Left renal pelvis (tissue), 4 donors: Measurements from ENCODE around the gene PIAS1. TPM values are rescaled to one million over a fixed set of nuclear protein-coding genes. Genes with fewer than 3 reads are reported as not detected.
"Not testable (repeated sequence)": the region's sequence is repeated elsewhere in the genome, so short reads cannot be mapped to it uniquely, and the experiment has no call there.

Experiments
- DNase-seq, 4 donors: peaks; one replicate each; pipeline ENCODE4 v3.0.0-alpha.2; 2013; ENCODE audit warnings: low read depth in 4 of 4, low spot score in 3 of 4
- polyA plus RNA-seq, 4 donors: library from polyadenylated mRNA; unstranded; fragments of 120-200 nt; gene quantifications; one replicate each; pipeline ENCODE4 v1.2.1, GENCODE V29; 2013; ENCODE audit not compliant: insufficient read length in 4 of 4

The PIAS1 gene
- polyA plus RNA-seq, 4 donors, result 39.4 to 52.0 (median 44.9) TPM

GRCh38 chr15:68034081-68034480 lies 20.0 kb upstream of the PIAS1 start:
- no peak for DNase-seq

- DNase-seq, result no peak
These were observed 19.3 kb upstream of the PIAS1 start for GRCh38 chr15:68034719-68035293.

GRCh38 chr15:68038246-68038645 lies 15.9 kb upstream of the PIAS1 start:
- no peak for DNase-seq

GRCh38 chr15:68040144-68040543 lies 14.0 kb upstream of the PIAS1 start:
- no peak for DNase-seq

- DNase-seq, result no peak
These were observed 11.8 kb upstream of the PIAS1 start for GRCh38 chr15:68042156-68042854.

- DNase-seq, result no peak
These were observed 11.3 kb upstream of the PIAS1 start for GRCh38 chr15:68042855-68043222.

- DNase-seq, result no peak
These were observed 8.5 kb upstream of the PIAS1 start for GRCh38 chr15:68045289-68046265.

GRCh38 chr15:68047826-68048225 lies 6.3 kb upstream of the PIAS1 start:
- DNase-seq, result no peak

GRCh38 chr15:68051109-68051508 lies 3.0 kb upstream of the PIAS1 start:
- no peak for DNase-seq

GRCh38 chr15:68051907-68052306 lies 2.2 kb upstream of the PIAS1 start:
- DNase-seq, result no peak

GRCh38 chr15:68052431-68052830 lies 1.7 kb upstream of the PIAS1 start:
- DNase-seq, result no peak

GRCh38 chr15:68053001-68053400 lies 1.1 kb upstream of the PIAS1 start:
- DNase-seq, result no peak

- DNase-seq, result peak; percentile 41 to 51 (median 48)
These were observed 611 bp downstream of the PIAS1 start for GRCh38 chr15:68054628-68055223.

GRCh38 chr15:68055224-68055705 lies 1.1 kb downstream of the PIAS1 start:
- DNase-seq, result peak; percentile 33 to 41 (median 34)

- DNase-seq, result no peak
These were observed 2.2 kb downstream of the PIAS1 start for GRCh38 chr15:68056097-68056865.

GRCh38 chr15:68057034-68057433 lies 2.9 kb downstream of the PIAS1 start:
- no peak for DNase-seq

GRCh38 chr15:68057758-68058157 lies 3.6 kb downstream of the PIAS1 start:
- no peak for DNase-seq

- DNase-seq, result not testable (repeated sequence)
These were observed 4.9 kb downstream of the PIAS1 start for GRCh38 chr15:68058970-68059369.

GRCh38 chr15:68059630-68060029 lies 5.5 kb downstream of the PIAS1 start:
- DNase-seq, result no peak

GRCh38 chr15:68061171-68061570 lies 7.1 kb downstream of the PIAS1 start:
- no peak for DNase-seq
